Middle frontal gyrus (tissue), 1 donor: Measurements from ENCODE around the gene FSD1.

Source experiments
- DNase-seq: peaks from one replicate; pipeline ENCODE4 v3.0.0-alpha.2; 2015; ENCODE audit warnings: low spot score; ENCODE audit errors: extremely low spot score

Gene FSD1

GRCh38 chr19:4362831-4363545 lies 58.6 kb downstream of the FSD1 start:
- DNase-seq, result no peak

- DNase-seq, result no peak
Observed at GRCh38 chr19:4363571-4364304, 59.3 kb downstream of the FSD1 start.

- no peak for DNase-seq
Observed at GRCh38 chr19:4365341-4365740, 60.9 kb downstream of the FSD1 start.

GRCh38 chr19:4365791-4366665 lies 61.6 kb downstream of the FSD1 start:
- no peak for DNase-seq

- no peak for DNase-seq
Observed at GRCh38 chr19:4366666-4367335, 62.4 kb downstream of the FSD1 start.

- no peak for DNase-seq
Observed at GRCh38 chr19:4367336-4367723, 62.9 kb downstream of the FSD1 start.

GRCh38 chr19:4367781-4368127 lies 63.4 kb downstream of the FSD1 start:
- no peak for DNase-seq

- no peak for DNase-seq
Observed at GRCh38 chr19:4368128-4368820, 63.9 kb downstream of the FSD1 start.

GRCh38 chr19:4369109-4369887 lies 64.9 kb downstream of the FSD1 start:
- no peak for DNase-seq

GRCh38 chr19:4369888-4370260 lies 65.5 kb downstream of the FSD1 start:
- no peak for DNase-seq

- DNase-seq, result no peak
Observed at GRCh38 chr19:4370418-4371041, 66.1 kb downstream of the FSD1 start.

- no peak for DNase-seq
Observed at GRCh38 chr19:4371247-4372164, 67.1 kb downstream of the FSD1 start.

- no peak for DNase-seq
Observed at GRCh38 chr19:4372165-4373012, 68.0 kb downstream of the FSD1 start.

GRCh38 chr19:4373013-4373367 lies 68.6 kb downstream of the FSD1 start:
- DNase-seq, result no peak
